Loucy (cell line): ENCODE results near the gene PTH1R.

ENCODE experiments used
- H2AFZ ChIP-seq: fragments of 200-600 bp; sonication (generic); 2 replicates; pipeline ENCODE4 v1.6.0; 2016; ENCODE audit warnings: antibody characterized with exemption, mild to moderate bottlenecking, low read length, moderate library complexity
- H3F3A ChIP-seq: fragments of 200-600 bp; 2 replicates; pipeline ENCODE4 v1.6.0; 2016; ENCODE audit warnings: antibody characterized with exemption, low read depth, mild to moderate bottlenecking
- H3K27me3 ChIP-seq: fragments of 200-600 bp; sonication (generic); 2 replicates; pipeline ENCODE4 v1.6.1; 2014; ENCODE audit warnings: low read length, mild to moderate bottlenecking; ENCODE audit not compliant: insufficient read depth, poor library complexity, severe bottlenecking
- H3K36me3 ChIP-seq: fragments of 200-600 bp; sonication (generic); 2 replicates; pipeline ENCODE4 v1.6.1; 2016; ENCODE audit warnings: low read length; ENCODE audit not compliant: insufficient read depth
- H3K4me1 ChIP-seq: fragments of 200-600 bp; sonication (generic); 2 replicates; pipeline ENCODE4 v1.5.1; 2014; ENCODE audit warnings: low read length, mild to moderate bottlenecking; ENCODE audit not compliant: insufficient read depth, poor library complexity, severe bottlenecking
- H3K4me2 ChIP-seq: fragments of 200-600 bp; sonication (generic); 2 replicates; pipeline ENCODE4 v1.6.0; 2014; ENCODE audit warnings: antibody characterized with exemption, low read length, low read depth, mild to moderate bottlenecking; ENCODE audit not compliant: poor library complexity, severe bottlenecking
- H3K4me3 ChIP-seq: fragments of 200-600 bp; sonication (generic); 2 replicates; pipeline ENCODE4 v1.5.1; 2014; ENCODE audit warnings: low read length, mild to moderate bottlenecking, mixed read lengths; ENCODE audit not compliant: poor library complexity, severe bottlenecking
- H3K79me2 ChIP-seq: fragments of 200-600 bp; sonication (generic); 2 replicates; pipeline ENCODE4 v1.6.1; 2014; ENCODE audit warnings: low read length; ENCODE audit not compliant: insufficient read depth
- H3K9ac ChIP-seq: fragments of 200-600 bp; sonication (generic); 2 replicates; pipeline ENCODE4 v1.6.0; 2014; ENCODE audit warnings: mild to moderate bottlenecking, low read depth, low read length, moderate library complexity; ENCODE audit not compliant: poor library complexity, severe bottlenecking
- H3K9me2 ChIP-seq: fragments of 200-600 bp; sonication (generic); replicated peaks from 2 replicates; pipeline ENCODE4 v1.6.1; 2016; ENCODE audit warnings: low read depth, low read length, mixed read lengths
- H3K9me3 ChIP-seq: fragments of 200-600 bp; sonication (generic); 2 replicates; pipeline ENCODE4 v1.6.1; 2014; ENCODE audit warnings: mild to moderate bottlenecking, antibody characterized with exemption, low read length, low read depth; ENCODE audit not compliant: insufficient read depth
- H4K20me1 ChIP-seq: fragments of 200-600 bp; sonication (generic); 2 replicates; pipeline ENCODE4 v1.6.0; 2014; ENCODE audit warnings: antibody characterized with exemption, low read length, mild to moderate bottlenecking; ENCODE audit not compliant: insufficient read depth, poor library complexity, severe bottlenecking
- CTCF ChIP-seq: fragments of 200-600 bp; sonication (generic); conservative IDR thresholded peaks from 2 replicates; pipeline ENCODE4 v1.5.1; 2014; ENCODE audit warnings: mild to moderate bottlenecking, antibody characterized with exemption, low read length
- EZH2phosphoT487 ChIP-seq: fragments of 200-600 bp; IDR thresholded peaks from 2 replicates; pipeline ENCODE4 v1.6.1; 2018; ENCODE audit warnings: antibody characterized with exemption, mild to moderate bottlenecking, moderate library complexity, borderline replicate concordance

The PTH1R gene

DNA sequence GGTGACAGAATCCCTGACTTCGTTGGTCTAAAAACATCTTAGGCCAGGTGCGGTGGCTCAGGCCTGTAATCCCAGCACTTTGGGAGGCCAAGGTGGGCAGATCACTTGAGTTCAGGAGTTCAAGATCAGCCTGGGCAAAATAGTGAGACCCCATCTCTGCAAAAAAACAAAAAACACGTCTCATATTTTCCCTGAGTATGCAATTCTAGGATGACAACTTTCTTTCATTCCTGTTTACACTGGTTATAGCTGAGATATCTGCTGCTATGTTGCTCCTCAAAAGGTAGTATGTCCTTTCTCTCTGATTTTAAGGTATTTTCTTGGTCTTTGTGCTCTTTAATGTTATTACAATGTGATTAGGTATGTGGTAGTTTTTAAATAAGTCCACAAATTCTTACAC lies 39.3 kb downstream of the PTH1R start:
- Histone ChIP-seq H3K4me2 (no peak overlapping the region), H3K79me2 (no peaks in the 10 kb centered on the region), H3K9ac (no peak overlapping the region), H3K9me3 (peaks cover 9% of the 10 kb centered on the region; the same call in 1 of the 2 replicates), H3F3A (no peaks in the 10 kb centered on the region), H3K4me1 (no peaks in the 10 kb centered on the region), H3K9me2 (no peaks in the 10 kb centered on the region), H3K4me3 (no peak overlapping the region), H4K20me1 (no peaks in the 10 kb centered on the region), H3K36me3 (peaks cover 50% of the 10 kb centered on the region), H2AFZ (no peak overlapping the region), H3K27me3 (no peaks in the 10 kb centered on the region)
- no peak for TF ChIP-seq EZH2phosphoT487
- TF ChIP-seq CTCF = no peak

GRCh38 chr3:46917257-46917656 lies 39.7 kb downstream of the PTH1R start:
- peaks cover 55% of the 10 kb centered on the region for H3K36me3 ChIP-seq
- no peaks in the 10 kb centered on the region for H3K79me2 ChIP-seq
- no peaks in the 10 kb centered on the region for H3F3A ChIP-seq
- no peak for TF ChIP-seq CTCF
- no peak overlapping the region for H3K4me3 ChIP-seq
- no peaks in the 10 kb centered on the region for H3K27me3 ChIP-seq
- H3K9me3 ChIP-seq = peaks cover 9% of the 10 kb centered on the region; the same call in 1 of the 2 replicates
- no peak overlapping the region for H3K9ac ChIP-seq
- H3K4me2 ChIP-seq = no peak overlapping the region
- no peaks in the 10 kb centered on the region for H3K9me2 ChIP-seq
- H4K20me1 ChIP-seq = no peaks in the 10 kb centered on the region
- no peaks in the 10 kb centered on the region for H3K4me1 ChIP-seq
- H2AFZ ChIP-seq = no peak overlapping the region

- Histone ChIP-seq H3F3A (no peaks in the 10 kb centered on the region), H3K27me3 (no peaks in the 10 kb centered on the region), H3K4me2 (no peak overlapping the region), H3K9me2 (no peaks in the 10 kb centered on the region), H3K79me2 (peaks cover 5% of the 10 kb centered on the region; the same call in 1 of the 2 replicates), H3K36me3 (peaks cover 64% of the 10 kb centered on the region), H3K4me3 (no peak overlapping the region), H2AFZ (no peak overlapping the region), H3K4me1 (no peaks in the 10 kb centered on the region), H3K9me3 (peaks cover 9% of the 10 kb centered on the region; the same call in 1 of the 2 replicates), H3K9ac (no peak overlapping the region), H4K20me1 (peaks cover 3% of the 10 kb centered on the region)
- no peak for TF ChIP-seq EZH2phosphoT487
- no peak for TF ChIP-seq CTCF
These were observed 40.7 kb downstream of the PTH1R start for GRCh38 chr3:46918202-46918601.
